ENCODE data around the gene PITHD1. TPM values are rescaled to one million over a fixed set of nuclear protein-coding genes. Genes with fewer than 3 reads are reported as not detected.

PITHD1 gene
- total and polyA plus RNA-seq, 10 of the 15 experiments (the other 5 are each of a cell fraction or from before 2014, with no cell fraction given), result 23.7 to 82.2 (median 67.0) TPM

DNA sequence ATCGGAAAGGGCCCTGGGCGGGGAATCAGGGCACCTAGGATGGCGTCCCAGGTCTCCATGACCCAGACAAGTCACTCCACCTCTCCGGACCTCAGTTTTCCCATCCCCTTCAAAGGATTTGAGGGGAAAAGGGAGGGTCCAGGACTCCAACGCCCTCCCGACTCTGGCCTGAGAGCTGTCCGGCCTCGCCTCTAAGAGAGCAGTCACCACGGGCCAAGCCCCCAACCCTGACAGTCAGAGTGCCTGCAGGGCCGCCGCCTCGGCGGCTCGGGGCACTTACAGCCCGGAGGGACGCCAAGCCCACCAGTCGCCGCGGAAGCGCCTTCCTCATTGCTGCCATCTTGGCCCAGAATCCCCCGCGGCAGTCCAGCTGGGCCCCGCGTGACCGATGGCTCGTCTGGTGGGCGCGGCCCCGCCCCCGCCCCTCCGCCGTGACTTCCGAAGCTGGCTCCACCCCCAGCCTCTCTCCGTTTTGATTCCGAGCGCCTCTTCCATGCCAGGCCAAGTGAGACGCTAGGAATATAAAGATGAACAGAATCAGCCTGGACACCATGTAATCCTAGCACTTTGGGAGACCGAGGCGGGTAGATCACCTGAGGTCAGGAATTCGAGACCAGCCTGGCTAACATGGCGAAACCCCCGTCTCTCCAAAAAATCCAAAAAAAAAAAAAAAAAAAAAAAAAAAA, 47.0 kb downstream of the PITHD1 start, which contains the start of gene HMGCL (continued):
- TF ChIP-seq, protein P1, sequence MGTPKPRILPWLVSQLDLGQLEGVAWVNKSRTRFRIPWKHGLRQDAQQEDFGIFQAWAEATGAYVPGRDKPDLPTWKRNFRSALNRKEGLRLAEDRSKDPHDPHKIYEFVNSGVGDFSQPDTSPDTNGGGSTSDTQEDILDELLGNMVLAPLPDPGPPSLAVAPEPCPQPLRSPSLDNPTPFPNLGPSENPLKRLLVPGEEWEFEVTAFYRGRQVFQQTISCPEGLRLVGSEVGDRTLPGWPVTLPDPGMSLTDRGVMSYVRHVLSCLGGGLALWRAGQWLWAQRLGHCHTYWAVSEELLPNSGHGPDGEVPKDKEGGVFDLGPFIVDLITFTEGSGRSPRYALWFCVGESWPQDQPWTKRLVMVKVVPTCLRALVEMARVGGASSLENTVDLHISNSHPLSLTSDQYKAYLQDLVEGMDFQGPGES (IDR thresholded peaks at IDR 0.05), result no peak
- TF ChIP-seq SMARCA5 (IDR thresholded peaks at IDR 0.05) (peak; percentile 76; the same call in 1 of the 2 replicates), DPF2 (IDR thresholded peaks at IDR 0.05) (peak; percentile 28; the same call in 1 of the 2 replicates), ZNF24 (IDR thresholded peaks at IDR 0.05) (no peak), RAD51 (IDR thresholded peaks at IDR 0.05) (peak; percentile 84), PAX8 (IDR thresholded peaks at IDR 0.05) (no peak), ZSCAN29 (IDR thresholded peaks at IDR 0.05) (no peak), SMAD1 (IDR thresholded peaks at IDR 0.05; ENCODE audit: low read depth, partially characterized antibody) (no peak), NFXL1 (IDR thresholded peaks at IDR 0.05; ENCODE audit: borderline replicate concordance) (no peak), HDAC2 (IDR thresholded peaks at IDR 0.05) (no peak), NR2F1 (conservative IDR thresholded peaks at IDR 0.05) (0 out of 2 replicates have a peak, but pooled peaks have one; percentile 17), EZH2 (IDR thresholded peaks at IDR 0.05; ENCODE audit: borderline replicate concordance, control insufficient read depth, low read depth, low read length) (no peak), TCF7 (IDR thresholded peaks at IDR 0.05; ENCODE audit: borderline replicate concordance) (no peak), IRF4 (IDR thresholded peaks at IDR 0.05; ENCODE audit: low read depth, low read length) (0 out of 2 replicates have a peak, but pooled peaks have one; percentile 29), RELA (IDR thresholded peaks at IDR 0.05; ENCODE audit: borderline replicate concordance, partially characterized antibody) (peak; percentile 48), IKZF1 (conservative IDR thresholded peaks at IDR 0.05) (peak; percentile 65), RFX5 (IDR thresholded peaks at IDR 0.05; ENCODE audit: low read depth, low read length) (no peak), STAT3 (IDR thresholded peaks at IDR 0.05; ENCODE audit: low read depth, low read length) (no peak), YY1 (IDR thresholded peaks at IDR 0.05; ENCODE audit: low read depth, low read length) (peak; percentile 99), TAF1 (IDR thresholded peaks at IDR 0.05; ENCODE audit: borderline replicate concordance, low read depth, low read length) (peak; percentile 98), SREBF2 (IDR thresholded peaks at IDR 0.05; ENCODE audit: low read length) (no peak)
- TF ChIP-seq, protein P2, sequence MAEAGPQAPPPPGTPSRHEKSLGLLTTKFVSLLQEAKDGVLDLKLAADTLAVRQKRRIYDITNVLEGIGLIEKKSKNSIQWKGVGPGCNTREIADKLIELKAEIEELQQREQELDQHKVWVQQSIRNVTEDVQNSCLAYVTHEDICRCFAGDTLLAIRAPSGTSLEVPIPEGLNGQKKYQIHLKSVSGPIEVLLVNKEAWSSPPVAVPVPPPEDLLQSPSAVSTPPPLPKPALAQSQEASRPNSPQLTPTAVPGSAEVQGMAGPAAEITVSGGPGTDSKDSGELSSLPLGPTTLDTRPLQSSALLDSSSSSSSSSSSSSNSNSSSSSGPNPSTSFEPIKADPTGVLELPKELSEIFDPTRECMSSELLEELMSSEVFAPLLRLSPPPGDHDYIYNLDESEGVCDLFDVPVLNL (IDR thresholded peaks at IDR 0.05; ENCODE audit: low read depth, low read length), result no peak
- TF ChIP-seq, protein P3, sequence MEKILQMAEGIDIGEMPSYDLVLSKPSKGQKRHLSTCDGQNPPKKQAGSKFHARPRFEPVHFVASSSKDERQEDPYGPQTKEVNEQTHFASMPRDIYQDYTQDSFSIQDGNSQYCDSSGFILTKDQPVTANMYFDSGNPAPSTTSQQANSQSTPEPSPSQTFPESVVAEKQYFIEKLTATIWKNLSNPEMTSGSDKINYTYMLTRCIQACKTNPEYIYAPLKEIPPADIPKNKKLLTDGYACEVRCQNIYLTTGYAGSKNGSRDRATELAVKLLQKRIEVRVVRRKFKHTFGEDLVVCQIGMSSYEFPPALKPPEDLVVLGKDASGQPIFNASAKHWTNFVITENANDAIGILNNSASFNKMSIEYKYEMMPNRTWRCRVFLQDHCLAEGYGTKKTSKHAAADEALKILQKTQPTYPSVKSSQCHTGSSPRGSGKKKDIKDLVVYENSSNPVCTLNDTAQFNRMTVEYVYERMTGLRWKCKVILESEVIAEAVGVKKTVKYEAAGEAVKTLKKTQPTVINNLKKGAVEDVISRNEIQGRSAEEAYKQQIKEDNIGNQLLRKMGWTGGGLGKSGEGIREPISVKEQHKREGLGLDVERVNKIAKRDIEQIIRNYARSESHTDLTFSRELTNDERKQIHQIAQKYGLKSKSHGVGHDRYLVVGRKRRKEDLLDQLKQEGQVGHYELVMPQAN (conservative IDR thresholded peaks at IDR 0.05), result peak; percentile 87
- TF ChIP-seq, protein P4, sequence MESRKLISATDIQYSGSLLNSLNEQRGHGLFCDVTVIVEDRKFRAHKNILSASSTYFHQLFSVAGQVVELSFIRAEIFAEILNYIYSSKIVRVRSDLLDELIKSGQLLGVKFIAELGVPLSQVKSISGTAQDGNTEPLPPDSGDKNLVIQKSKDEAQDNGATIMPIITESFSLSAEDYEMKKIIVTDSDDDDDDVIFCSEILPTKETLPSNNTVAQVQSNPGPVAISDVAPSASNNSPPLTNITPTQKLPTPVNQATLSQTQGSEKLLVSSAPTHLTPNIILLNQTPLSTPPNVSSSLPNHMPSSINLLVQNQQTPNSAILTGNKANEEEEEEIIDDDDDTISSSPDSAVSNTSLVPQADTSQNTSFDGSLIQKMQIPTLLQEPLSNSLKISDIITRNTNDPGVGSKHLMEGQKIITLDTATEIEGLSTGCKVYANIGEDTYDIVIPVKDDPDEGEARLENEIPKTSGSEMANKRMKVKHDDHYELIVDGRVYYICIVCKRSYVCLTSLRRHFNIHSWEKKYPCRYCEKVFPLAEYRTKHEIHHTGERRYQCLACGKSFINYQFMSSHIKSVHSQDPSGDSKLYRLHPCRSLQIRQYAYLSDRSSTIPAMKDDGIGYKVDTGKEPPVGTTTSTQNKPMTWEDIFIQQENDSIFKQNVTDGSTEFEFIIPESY (IDR thresholded peaks at IDR 0.05), result no peak
- TF ChIP-seq, protein P5, sequence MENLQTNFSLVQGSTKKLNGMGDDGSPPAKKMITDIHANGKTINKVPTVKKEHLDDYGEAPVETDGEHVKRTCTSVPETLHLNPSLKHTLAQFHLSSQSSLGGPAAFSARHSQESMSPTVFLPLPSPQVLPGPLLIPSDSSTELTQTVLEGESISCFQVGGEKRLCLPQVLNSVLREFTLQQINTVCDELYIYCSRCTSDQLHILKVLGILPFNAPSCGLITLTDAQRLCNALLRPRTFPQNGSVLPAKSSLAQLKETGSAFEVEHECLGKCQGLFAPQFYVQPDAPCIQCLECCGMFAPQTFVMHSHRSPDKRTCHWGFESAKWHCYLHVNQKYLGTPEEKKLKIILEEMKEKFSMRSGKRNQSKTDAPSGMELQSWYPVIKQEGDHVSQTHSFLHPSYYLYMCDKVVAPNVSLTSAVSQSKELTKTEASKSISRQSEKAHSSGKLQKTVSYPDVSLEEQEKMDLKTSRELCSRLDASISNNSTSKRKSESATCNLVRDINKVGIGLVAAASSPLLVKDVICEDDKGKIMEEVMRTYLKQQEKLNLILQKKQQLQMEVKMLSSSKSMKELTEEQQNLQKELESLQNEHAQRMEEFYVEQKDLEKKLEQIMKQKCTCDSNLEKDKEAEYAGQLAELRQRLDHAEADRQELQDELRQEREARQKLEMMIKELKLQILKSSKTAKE (IDR thresholded peaks at IDR 0.05; ENCODE audit: low read depth, poor library complexity, severe bottlenecking), result no peak

Measured in GM12878 (cell line).